Measurements from ENCODE around the gene CARD9. TPM values are rescaled to one million over a fixed set of nuclear protein-coding genes. Genes with fewer than 3 reads are reported as not detected.

Gene CARD9
- polyA plus RNA-seq, 1 of the 3 experiments (the other 2 are of a cell fraction) = 1.1 TPM

DNA sequence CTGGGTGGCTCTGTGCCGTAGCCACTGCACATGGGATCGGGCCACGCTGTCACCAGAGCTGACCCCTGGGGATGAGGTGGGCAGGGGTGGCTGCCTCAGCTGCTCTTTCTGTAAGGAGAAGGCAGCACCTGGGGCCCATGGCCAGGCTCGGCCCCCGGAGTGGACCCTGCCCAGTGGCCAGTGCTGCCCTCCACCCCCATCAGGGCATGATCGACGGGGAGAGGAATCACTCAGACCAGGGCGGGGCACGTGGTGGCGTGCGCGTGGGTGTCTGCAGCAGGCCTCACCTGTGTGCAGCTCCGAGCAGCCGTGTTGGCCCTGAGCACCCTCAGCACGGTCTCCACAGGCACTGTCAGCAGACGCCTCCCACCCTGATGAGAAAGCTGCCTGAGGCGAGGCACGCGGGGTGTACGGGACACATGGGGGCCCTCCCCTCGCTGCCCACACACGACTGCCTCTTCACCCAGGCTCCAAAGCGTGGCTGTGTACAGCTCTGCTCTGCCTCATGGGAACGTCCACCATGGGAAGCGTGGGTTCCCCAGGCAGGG lies 8.6 kb upstream of the CARD9 start:
- H2AFZ ChIP-seq (ENCODE audit: low read depth) = no peak overlapping the region
- TF ChIP-seq RFX5 (IDR thresholded peaks at IDR 0.05; ENCODE audit: low read length) = no peak
- TF ChIP-seq CHD2 (IDR thresholded peaks at IDR 0.05; ENCODE audit: low read length, partially characterized antibody) = no peak
- TF ChIP-seq TAF1 (IDR thresholded peaks at IDR 0.05; ENCODE audit: borderline replicate concordance, low read depth, low read length) = no peak
- TF ChIP-seq FOXM1 (IDR thresholded peaks at IDR 0.05; ENCODE audit: low read depth) = no peak
- no peak for TF ChIP-seq RCOR1 (IDR thresholded peaks at IDR 0.05; ENCODE audit: low read length)
- TF ChIP-seq EZH2phosphoT487 (IDR thresholded peaks at IDR 0.05; ENCODE audit: borderline replicate concordance, low read depth) = no peak
- TF ChIP-seq, protein P1, sequence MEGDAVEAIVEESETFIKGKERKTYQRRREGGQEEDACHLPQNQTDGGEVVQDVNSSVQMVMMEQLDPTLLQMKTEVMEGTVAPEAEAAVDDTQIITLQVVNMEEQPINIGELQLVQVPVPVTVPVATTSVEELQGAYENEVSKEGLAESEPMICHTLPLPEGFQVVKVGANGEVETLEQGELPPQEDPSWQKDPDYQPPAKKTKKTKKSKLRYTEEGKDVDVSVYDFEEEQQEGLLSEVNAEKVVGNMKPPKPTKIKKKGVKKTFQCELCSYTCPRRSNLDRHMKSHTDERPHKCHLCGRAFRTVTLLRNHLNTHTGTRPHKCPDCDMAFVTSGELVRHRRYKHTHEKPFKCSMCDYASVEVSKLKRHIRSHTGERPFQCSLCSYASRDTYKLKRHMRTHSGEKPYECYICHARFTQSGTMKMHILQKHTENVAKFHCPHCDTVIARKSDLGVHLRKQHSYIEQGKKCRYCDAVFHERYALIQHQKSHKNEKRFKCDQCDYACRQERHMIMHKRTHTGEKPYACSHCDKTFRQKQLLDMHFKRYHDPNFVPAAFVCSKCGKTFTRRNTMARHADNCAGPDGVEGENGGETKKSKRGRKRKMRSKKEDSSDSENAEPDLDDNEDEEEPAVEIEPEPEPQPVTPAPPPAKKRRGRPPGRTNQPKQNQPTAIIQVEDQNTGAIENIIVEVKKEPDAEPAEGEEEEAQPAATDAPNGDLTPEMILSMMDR (IDR thresholded peaks at IDR 0.05) = no peak
- no peak for TF ChIP-seq NRF1 (IDR thresholded peaks at IDR 0.05; ENCODE audit: low read depth, low read length)
- no peak for TF ChIP-seq NFIC (IDR thresholded peaks at IDR 0.05; ENCODE audit: borderline replicate concordance)
- TF ChIP-seq TEAD4 (IDR thresholded peaks at IDR 0.05; ENCODE audit: borderline replicate concordance, insufficient read depth) = no peak
- TF ChIP-seq, protein P2, sequence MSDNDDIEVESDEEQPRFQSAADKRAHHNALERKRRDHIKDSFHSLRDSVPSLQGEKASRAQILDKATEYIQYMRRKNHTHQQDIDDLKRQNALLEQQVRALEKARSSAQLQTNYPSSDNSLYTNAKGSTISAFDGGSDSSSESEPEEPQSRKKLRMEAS (IDR thresholded peaks at IDR 0.05; ENCODE audit: low read depth) = no peak
- TF ChIP-seq, protein P3, sequence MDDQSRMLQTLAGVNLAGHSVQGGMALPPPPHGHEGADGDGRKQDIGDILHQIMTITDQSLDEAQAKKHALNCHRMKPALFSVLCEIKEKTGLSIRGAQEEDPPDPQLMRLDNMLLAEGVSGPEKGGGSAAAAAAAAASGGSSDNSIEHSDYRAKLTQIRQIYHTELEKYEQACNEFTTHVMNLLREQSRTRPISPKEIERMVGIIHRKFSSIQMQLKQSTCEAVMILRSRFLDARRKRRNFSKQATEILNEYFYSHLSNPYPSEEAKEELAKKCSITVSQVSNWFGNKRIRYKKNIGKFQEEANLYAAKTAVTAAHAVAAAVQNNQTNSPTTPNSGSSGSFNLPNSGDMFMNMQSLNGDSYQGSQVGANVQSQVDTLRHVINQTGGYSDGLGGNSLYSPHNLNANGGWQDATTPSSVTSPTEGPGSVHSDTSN (IDR thresholded peaks at IDR 0.05) = no peak
- H3K27ac ChIP-seq (ENCODE audit: low read depth in 2 of 2, low read length in 1 of 2) = no peak overlapping the region
- H3K9ac ChIP-seq = no peak overlapping the region
- no peaks in the 10 kb centered on the region for H3K9me3 ChIP-seq
- no peaks in the 10 kb centered on the region for H4K20me1 ChIP-seq (ENCODE audit: insufficient read depth)
- H3K9me2 ChIP-seq = no peaks in the 10 kb centered on the region
- POLR2A ChIA-PET = interaction anchor here (0.7 to 1.3 kb wide), 2 partner anchors 12 to 19 kb away, joined by 3 read pairs; no protein-coding TSS in a partner anchor
- no peaks in the 10 kb centered on the region for H3K79me2 ChIP-seq (ENCODE audit: insufficient read depth)
- DNase-seq = no peak
- no peaks in the 10 kb centered on the region for H3K27me3 ChIP-seq (ENCODE audit: insufficient read depth)
- peaks cover 18 to 66% of the 10 kb centered on the region in 2 experiments for H3K36me3 ChIP-seq (replicated peaks in 1 of 2; ENCODE audit: control insufficient read depth in 1 of 2, insufficient read depth in 2 of 2, low read length in 1 of 2)
- H3K4me3 ChIP-seq (ENCODE audit: low read depth in 2 of 2, low read length in 1 of 2) = no peak overlapping the region
- peaks cover 5% of the 10 kb centered on the region for H3F3A ChIP-seq (replicated peaks; ENCODE audit: insufficient read depth)
- H3K4me2 ChIP-seq = no peak overlapping the region
- no peaks in the 10 kb centered on the region for H3K4me1 ChIP-seq (ENCODE audit: control insufficient read depth in 1 of 2, insufficient read depth in 2 of 2, low read depth in 1 of 2, low read length in 1 of 2)
- WGBS (ENCODE audit: low lambda C conversion rate) = 97% methylated on average over 4 of the region's 25 CpGs
- CTCF ChIA-PET = interaction anchor here (0.8 to 1.3 kb wide), 2 partner anchors 17 to 19 kb away, joined by 3 to 10 read pairs; partner anchors contain the start of gene DNLZ

DNA sequence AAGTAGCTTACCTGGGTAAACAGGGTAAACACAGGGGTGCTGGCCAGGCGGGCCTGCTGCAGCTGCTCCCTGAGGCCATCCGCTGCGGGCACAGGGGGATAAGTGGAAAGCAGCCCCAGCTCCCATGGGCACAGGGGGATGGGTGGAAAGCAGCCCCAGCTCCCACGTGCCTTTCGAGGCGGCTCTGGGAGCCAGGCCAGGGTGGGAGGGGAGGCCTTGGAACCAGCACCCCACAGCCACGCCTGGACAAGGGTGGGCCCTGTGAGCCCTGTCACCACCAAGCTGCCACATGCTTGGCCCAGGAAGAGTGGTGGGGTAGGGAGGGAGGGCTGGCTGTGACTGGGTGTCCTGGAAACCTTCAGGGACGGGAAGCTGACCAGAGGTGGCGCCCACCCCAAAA lies 7.8 kb upstream of the CARD9 start:
- H3K9ac ChIP-seq = no peak overlapping the region
- H3F3A ChIP-seq (replicated peaks; ENCODE audit: insufficient read depth) = peaks cover 5% of the 10 kb centered on the region
- no peak overlapping the region for H3K4me2 ChIP-seq
- no peaks in the 10 kb centered on the region for H3K4me1 ChIP-seq (ENCODE audit: control insufficient read depth in 1 of 2, insufficient read depth in 2 of 2, low read depth in 1 of 2, low read length in 1 of 2)
- peaks cover 14 to 65% of the 10 kb centered on the region in 2 experiments for H3K36me3 ChIP-seq (replicated peaks in 1 of 2; ENCODE audit: control insufficient read depth in 1 of 2, insufficient read depth in 2 of 2, low read length in 1 of 2)
- no peak overlapping the region for H3K4me3 ChIP-seq (ENCODE audit: low read depth in 2 of 2, low read length in 1 of 2)
- H4K20me1 ChIP-seq (ENCODE audit: insufficient read depth) = no peaks in the 10 kb centered on the region
- H3K9me2 ChIP-seq = no peaks in the 10 kb centered on the region
- H2AFZ ChIP-seq (ENCODE audit: low read depth) = no peak overlapping the region
- H3K9me3 ChIP-seq = no peaks in the 10 kb centered on the region
- ChIA-PET CTCF (interaction anchor here (0.6 to 1.3 kb wide), 4 partner anchors 12 to 18 kb away, joined by 3 to 10 read pairs (median 4); partner anchors contain the start of genes DNLZ and SNAPC4), POLR2A (no interaction called here)
- no peaks in the 10 kb centered on the region for H3K27me3 ChIP-seq (ENCODE audit: insufficient read depth)
- WGBS (ENCODE audit: low lambda C conversion rate) = 95% methylated on average over 9 of the region's 9 CpGs
- H3K27ac ChIP-seq (ENCODE audit: low read depth in 2 of 2, low read length in 1 of 2) = no peak overlapping the region
- H3K79me2 ChIP-seq (ENCODE audit: insufficient read depth) = no peaks in the 10 kb centered on the region
- DNase-seq = no peak
- no peak for TF ChIP-seq MXI1 (IDR thresholded peaks at IDR 0.05; ENCODE audit: low read depth, low read length)
- no peak for TF ChIP-seq SMC3 (IDR thresholded peaks at IDR 0.05; ENCODE audit: low read depth, low read length)
- no peak for TF ChIP-seq GABPA (IDR thresholded peaks at IDR 0.05; ENCODE audit: low read depth)
- no peak for TF ChIP-seq POLR2AphosphoS5 (IDR thresholded peaks at IDR 0.05; ENCODE audit: low read depth, low read length)
- TF ChIP-seq, protein P1 (IDR thresholded peaks at IDR 0.05) = no peak
- TF ChIP-seq RCOR1 (IDR thresholded peaks at IDR 0.05; ENCODE audit: low read length) = no peak
- TF ChIP-seq, protein P2 (IDR thresholded peaks at IDR 0.05; ENCODE audit: low read depth) = no peak
- TF ChIP-seq, protein P4, sequence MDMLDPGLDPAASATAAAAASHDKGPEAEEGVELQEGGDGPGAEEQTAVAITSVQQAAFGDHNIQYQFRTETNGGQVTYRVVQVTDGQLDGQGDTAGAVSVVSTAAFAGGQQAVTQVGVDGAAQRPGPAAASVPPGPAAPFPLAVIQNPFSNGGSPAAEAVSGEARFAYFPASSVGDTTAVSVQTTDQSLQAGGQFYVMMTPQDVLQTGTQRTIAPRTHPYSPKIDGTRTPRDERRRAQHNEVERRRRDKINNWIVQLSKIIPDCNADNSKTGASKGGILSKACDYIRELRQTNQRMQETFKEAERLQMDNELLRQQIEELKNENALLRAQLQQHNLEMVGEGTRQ (IDR thresholded peaks at IDR 0.05; ENCODE audit: borderline replicate concordance, low read depth, low read length) = no peak
- TF ChIP-seq TCF12 (IDR thresholded peaks at IDR 0.05) = no peak
- TF ChIP-seq, protein P5, sequence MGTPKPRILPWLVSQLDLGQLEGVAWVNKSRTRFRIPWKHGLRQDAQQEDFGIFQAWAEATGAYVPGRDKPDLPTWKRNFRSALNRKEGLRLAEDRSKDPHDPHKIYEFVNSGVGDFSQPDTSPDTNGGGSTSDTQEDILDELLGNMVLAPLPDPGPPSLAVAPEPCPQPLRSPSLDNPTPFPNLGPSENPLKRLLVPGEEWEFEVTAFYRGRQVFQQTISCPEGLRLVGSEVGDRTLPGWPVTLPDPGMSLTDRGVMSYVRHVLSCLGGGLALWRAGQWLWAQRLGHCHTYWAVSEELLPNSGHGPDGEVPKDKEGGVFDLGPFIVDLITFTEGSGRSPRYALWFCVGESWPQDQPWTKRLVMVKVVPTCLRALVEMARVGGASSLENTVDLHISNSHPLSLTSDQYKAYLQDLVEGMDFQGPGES (IDR thresholded peaks at IDR 0.05; ENCODE audit: low read depth, low read length) = no peak
- TF ChIP-seq FOXM1 (IDR thresholded peaks at IDR 0.05; ENCODE audit: low read depth) = no peak

Measured in SK-N-SH (cell line).